ENCODE data around the gene RUNDC3A. TPM values are rescaled to one million over a fixed set of nuclear protein-coding genes. Genes with fewer than 3 reads are reported as not detected.

The RUNDC3A gene
- 0.22 TPM in 1 of 2 replicates, not detected in the other for total RNA-seq

GRCh38 chr17:44308320-44308818 lies at the start of gene RUNDC3A:
TSS of gene RUNDC3A (plus strand) at chr17:44308601. CDS start at chr17:44308833, 232 bp downstream.
- peak; percentile 76 to 85 for DNase-seq (ENCODE audit: low read depth in 2 of 2)

- DNase-seq (ENCODE audit: low read depth in 2 of 2): no peak
Observed at GRCh38 chr17:44258811-44259351, 49.5 kb upstream of the RUNDC3A start.

DNA sequence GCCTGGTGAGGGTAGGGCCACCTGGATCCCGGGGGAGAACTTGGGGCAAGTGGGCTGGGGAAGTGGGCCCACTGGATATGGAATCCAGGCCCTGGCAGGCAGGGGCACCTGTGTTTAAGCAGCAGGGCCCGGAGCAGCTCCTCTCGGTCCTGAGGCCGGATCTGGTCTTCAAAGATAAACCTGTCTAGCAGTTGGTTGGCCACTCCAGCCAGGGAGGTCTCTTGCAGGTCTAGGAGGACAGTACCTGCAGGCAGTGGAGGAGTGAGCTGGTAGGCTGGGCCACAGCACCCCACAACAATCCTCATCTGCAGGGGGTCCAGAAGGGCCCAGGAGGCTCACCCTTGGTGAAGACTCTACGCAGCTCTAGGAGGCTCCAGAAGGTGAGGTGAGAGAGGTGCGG lies 48.1 kb upstream of the RUNDC3A start:
- no peak for DNase-seq (ENCODE audit: low read depth in 2 of 2)

- DNase-seq (ENCODE audit: low read depth in 2 of 2): no peak
Observed at GRCh38 chr17:44262654-44263225, 45.7 kb upstream of the RUNDC3A start.

DNA sequence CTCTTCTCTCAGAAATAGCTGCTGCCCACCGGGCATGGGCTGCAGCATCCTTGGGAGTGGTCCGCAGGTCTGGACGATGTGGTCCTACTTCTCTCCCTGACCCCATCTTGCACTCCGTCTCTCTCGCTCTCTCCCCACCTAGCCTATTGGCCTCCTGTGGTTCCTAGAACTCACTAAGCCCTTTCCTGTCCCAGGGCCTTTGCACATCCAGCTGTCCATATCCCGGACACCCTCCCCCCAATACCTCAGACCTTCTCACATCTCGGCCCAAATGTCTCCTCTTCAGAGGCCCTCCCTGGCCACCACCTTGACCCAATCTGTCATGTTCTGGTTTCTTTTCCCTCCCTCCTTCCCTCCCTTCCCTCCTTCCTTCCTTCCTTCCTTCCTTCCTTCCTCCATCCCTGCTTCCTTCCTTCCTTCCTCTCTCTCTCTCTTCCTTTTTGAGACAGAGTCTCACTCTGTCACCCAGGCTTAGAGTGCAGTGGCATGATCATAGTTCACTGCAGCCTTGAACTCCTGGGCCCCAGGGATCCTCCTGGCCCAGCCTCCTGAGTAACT lies 45.0 kb upstream of the RUNDC3A start:
- no peak for DNase-seq (ENCODE audit: low read depth in 2 of 2)

DNA sequence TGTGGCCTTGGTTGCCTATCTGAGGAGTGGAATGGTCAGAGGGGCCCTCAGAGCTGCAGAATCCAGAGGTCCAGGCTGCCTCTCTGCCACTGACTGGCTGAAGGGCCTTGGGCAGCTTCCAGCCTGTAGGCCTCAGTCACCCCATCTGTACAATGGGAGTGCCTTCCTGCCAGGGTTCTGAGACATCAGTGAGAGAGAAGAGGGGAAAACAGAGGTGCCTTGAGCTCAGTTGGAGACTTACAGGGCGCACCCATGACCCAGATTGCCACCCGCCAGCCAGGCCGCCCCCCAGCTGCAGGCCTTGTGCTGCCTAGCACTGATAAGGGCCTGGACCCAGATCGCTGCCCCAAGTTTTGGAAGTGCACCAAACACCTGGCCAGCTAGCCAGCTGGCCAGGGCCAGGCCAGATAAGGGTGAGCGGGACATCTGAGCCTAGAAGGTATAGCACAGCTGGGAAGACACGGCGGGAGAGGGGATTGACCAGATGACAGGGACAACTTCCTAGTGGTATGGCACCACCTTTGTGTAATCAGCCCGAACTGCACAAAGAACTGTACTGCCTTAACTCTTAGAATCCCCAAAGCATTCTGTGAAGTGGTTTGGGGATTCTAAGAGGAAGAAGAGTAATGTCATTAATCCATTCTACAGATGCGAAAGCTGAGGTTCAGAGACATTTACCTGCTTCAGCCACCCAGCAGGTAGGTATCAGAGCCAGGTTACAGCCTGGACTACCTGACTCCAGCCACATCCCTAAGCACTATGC lies 41.8 kb upstream of the RUNDC3A start:
- peak in 1 of 2 donors; percentile 48 for DNase-seq (ENCODE audit: low read depth in 2 of 2)

DNA sequence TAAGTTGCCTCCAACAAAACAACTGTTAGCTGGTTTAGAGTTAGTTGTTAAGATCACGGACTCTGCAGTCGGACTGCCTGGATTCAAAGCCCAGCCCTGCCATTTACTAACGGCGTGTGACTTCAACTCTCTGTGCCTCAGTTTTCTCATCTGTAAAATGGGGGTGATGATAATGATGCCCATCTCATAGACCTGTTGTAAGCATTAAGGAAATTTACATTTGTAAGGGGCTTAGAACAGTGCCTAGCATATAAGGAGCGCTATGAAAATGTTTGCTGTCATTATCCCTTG lies 41.3 kb upstream of the RUNDC3A start:
- no peak for DNase-seq (ENCODE audit: low read depth in 2 of 2)

DNA sequence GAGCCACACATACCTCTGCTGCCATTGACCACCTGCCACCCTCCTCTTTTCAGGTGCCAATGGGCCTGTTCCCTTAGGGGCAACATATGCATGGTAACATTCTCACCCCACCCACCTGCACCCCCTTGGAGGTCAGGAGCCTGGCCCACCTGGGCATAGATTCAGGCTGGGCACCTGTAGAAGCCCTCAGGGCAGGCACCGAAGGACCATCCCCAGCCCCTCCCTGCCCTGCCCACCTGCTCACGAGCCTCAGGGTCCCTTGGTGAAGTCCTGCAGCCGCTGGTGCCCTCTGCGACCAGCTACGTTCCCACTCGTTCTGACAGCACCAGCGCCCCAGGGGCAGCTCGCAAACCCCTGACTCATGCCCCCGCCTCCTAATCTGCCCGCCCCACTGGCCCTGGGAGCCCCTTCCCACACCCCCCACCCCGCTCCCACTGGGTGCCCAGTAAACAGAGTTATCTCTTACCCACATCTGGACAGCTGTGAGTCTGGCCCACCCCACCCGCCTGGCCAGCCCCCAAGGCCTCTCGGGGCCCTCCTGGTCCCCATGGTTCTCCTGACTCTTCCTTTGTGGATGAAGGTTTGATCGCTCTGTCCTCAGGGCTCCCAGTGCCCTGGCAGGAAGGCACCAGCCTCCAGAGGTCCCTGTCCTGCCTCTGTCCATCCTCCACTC lies 40.4 kb upstream of the RUNDC3A start, which contains the start of gene SLC4A1:
SLC4A1 (minus strand) TSS at position 318 of the 673 bp plus-strand sequence. CDS start 5,269 bp downstream, outside the sequence.
- DNase-seq (ENCODE audit: low read depth in 2 of 2): no peak

GRCh38 chr17:44268709-44269534 lies 39.5 kb upstream of the RUNDC3A start:
- DNase-seq (ENCODE audit: low read depth in 2 of 2): no peak

- DNase-seq (ENCODE audit: low read depth in 2 of 2): no peak
Observed at GRCh38 chr17:44269535-44270240, 38.7 kb upstream of the RUNDC3A start.

DNA sequence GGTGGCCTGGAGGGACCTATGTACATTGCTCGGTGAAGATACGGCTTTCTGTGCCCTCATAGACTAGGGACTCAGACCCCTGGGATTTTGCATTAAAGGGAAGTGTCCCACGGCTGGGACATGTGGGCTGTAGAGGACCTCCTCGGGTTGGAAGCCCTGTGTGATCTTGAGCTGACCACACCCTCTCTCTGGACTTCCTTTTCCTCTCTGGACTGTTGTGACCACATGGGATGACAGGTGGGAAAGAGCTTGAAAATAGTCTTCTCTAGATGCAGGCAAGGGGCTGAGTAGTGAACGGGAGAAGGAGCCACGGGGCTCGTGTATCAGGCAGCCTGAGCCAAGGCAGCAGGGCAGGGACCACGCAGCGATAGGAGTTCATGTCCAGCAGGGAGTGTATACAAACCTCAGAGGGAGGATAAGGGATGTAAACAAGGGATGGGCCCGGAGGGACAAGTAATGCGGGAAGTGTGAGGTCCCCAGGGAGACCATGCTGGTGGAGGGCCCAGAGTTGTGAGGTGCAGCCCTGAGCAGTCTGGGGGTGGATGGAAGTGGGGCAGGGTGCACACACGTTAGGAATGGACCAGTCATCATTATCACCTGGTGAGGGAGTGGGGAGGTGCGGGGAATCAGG lies 36.0 kb upstream of the RUNDC3A start:
- no peak for DNase-seq (ENCODE audit: low read depth in 2 of 2)

GRCh38 chr17:44272954-44273353 lies 35.4 kb upstream of the RUNDC3A start:
- no peak for DNase-seq (ENCODE audit: low read depth in 2 of 2)

- DNase-seq (ENCODE audit: low read depth in 2 of 2): no peak
Observed at GRCh38 chr17:44273607-44274006, 34.8 kb upstream of the RUNDC3A start.

GRCh38 chr17:44277976-44278375 lies 30.4 kb upstream of the RUNDC3A start:
- DNase-seq (ENCODE audit: low read depth in 2 of 2): peak in 1 of 2 donors; percentile 12

- DNase-seq (ENCODE audit: low read depth in 2 of 2): no peak
Observed at GRCh38 chr17:44279346-44279665, 29.1 kb upstream of the RUNDC3A start.

DNA sequence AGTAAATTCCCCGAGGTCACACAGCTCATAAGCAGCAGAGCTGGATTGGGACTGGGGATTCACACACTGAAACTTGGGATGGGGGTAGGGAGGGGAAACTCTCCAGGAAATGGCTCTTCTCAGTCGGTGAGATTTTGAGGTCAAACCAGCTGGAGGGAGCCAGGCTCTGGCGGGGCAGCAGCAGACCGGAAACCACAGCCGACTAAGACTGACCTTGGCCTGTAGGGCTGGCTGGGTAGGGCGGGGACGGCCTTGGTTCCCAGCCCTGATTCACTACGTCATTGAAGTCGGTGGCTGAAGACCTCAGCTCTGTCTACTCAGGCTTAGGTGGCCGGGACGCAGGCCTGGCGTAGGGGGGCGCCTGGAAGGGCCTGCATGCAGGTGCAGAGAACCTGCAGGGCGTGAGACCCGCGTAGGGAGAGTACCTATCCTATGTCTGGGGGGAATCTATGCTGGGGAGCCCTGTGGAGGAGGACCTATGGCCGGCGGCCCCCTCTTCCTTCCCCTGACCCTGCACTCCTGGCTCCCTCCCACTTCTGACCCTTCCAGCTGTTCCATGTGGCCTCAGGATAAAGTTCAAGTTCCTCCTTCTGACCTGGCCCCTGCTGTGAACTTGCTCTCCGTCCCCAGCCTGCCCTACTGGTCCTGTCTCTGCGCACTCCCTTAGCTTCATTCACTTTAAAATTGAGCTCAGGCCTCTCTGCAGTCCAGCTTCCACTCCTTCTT lies 28.6 kb upstream of the RUNDC3A start:
- peak; percentile 53 to 95 for DNase-seq (ENCODE audit: low read depth in 2 of 2)

GRCh38 chr17:44280392-44280937 lies 27.9 kb upstream of the RUNDC3A start:
- DNase-seq (ENCODE audit: low read depth in 2 of 2): peak in 1 of 2 donors; percentile 13

- no peak for DNase-seq (ENCODE audit: low read depth in 2 of 2)
Observed at GRCh38 chr17:44281570-44281969, 26.8 kb upstream of the RUNDC3A start.

- DNase-seq (ENCODE audit: low read depth in 2 of 2): no peak
Observed at GRCh38 chr17:44282264-44282663, 26.1 kb upstream of the RUNDC3A start.

Measured in lung microvascular endothelial cell (primary cell).